HCT116 (cell line): Measurements from ENCODE around the gene BRD4. TPM values are rescaled to one million over a fixed set of nuclear protein-coding genes. Genes with fewer than 3 reads are reported as not detected.

Source experiments
- ATAC-seq: fragments of 200-7000 bp; cut with Tn5 transposase; 2 replicates; pipeline ENCODE4 v1.9.1; 2020; ENCODE audit warnings: mild to moderate bottlenecking, moderate library complexity
- BruUV-seq: library from RNA; stranded (reverse); fragments of 400-500 nt; replicated peaks from 2 replicates; lab custom pipeline; 2021; lab: Mats Ljungman, UMichigan
- CTCF ChIA-PET: fragments of 300-600 bp; sonication (Branson Sonifier 250); formaldehyde crosslinking; loops from one replicate; lab custom pipeline; 2021; ENCODE audit warnings: antibody characterized with exemption; lab: Charles Lee
- POLR2A ChIA-PET: fragments of 300-600, 350-600 bp; sonication (Branson Sonifier 250); formaldehyde crosslinking; loops from one replicate; lab custom pipeline; 2021; ENCODE audit warnings: antibody characterized with exemption; lab: Charles Lee
- RAD21 ChIA-PET, 2 experiments: fragments of 300-600 bp; sonication (Branson Sonifier 250); formaldehyde crosslinking; loops; one replicate each; lab custom pipeline; 2023; ENCODE audit warnings: low total read pairs in 2 of 2; ENCODE audit not compliant: uncharacterized antibody in 2 of 2, unreplicated experiment in 2 of 2, low non-redundant PET in 1 of 2; lab: Charles Lee
- DNase-seq: peaks from one replicate; pipeline ENCODE4 v3.0.0-alpha.2; 2010; ENCODE audit warnings: low read depth, low spot score
- H2AFZ ChIP-seq: fragments of 200-600 bp; shearing (Covaris generic), sonication (generic); 2 replicates; pipeline ENCODE4 v1.6.1; 2017; ENCODE audit warnings: low read depth, mixed run types, mixed read lengths, antibody characterized with exemption, low read length; ENCODE audit not compliant: poor library complexity, severe bottlenecking
- H3K27ac ChIP-seq: 2 replicates; pipeline ENCODE4 v1.5.1; 2012; ENCODE audit warnings: low read depth, low read length
- H3K27me3 ChIP-seq: fragments of 200-600 bp; sonication (generic); 2 replicates; pipeline ENCODE4 v1.6.1; 2016; ENCODE audit warnings: mixed run types, low read length, mixed read lengths; ENCODE audit not compliant: insufficient read depth
- H3K36me3 ChIP-seq, 2 experiments: fragments of 200-500 bp in 1 of 2; fragments of 200-600 bp in 1 of 2; sonication (Bioruptor generic) in 1 of 2; sonication (generic) in 1 of 2; 2 replicates each; pipeline versions ENCODE4 v1.5.1 to v1.6.1; 2014 to 2016; ENCODE audit warnings: low read length in 2 of 2, inconsistent platforms in 1 of 2, mixed read lengths in 1 of 2, mixed run types in 1 of 2; ENCODE audit not compliant: insufficient read depth in 2 of 2, control insufficient read depth in 1 of 2
- H3K4me1 ChIP-seq, 2 experiments: fragments of 200-600 bp in 1 of 2; sonication (generic) in 1 of 2; 2 replicates each; pipeline versions ENCODE4 v1.5.1 to v1.6.1; 2012 to 2017; ENCODE audit warnings: low read length in 2 of 2, inconsistent platforms in 1 of 2, mild to moderate bottlenecking in 1 of 2, mixed read lengths in 1 of 2, mixed run types in 1 of 2, moderate library complexity in 1 of 2; ENCODE audit not compliant: insufficient read depth in 2 of 2, control insufficient read depth in 1 of 2
- H3K4me2 ChIP-seq: fragments of 200-600 bp; sonication (generic); 2 replicates; pipeline ENCODE4 v1.6.1; 2017; ENCODE audit warnings: mixed run types, low read length, mixed read lengths
- H3K4me3 ChIP-seq, 2 experiments: fragments of 200-600 bp in 1 of 2; sonication (generic) in 1 of 2; replicated peaks in 1 of 2; 2 replicates each; pipeline ENCODE4 v1.5.1; 2011 to 2016; ENCODE audit warnings: low read length in 2 of 2, control low read depth in 1 of 2, low read depth in 1 of 2, mild to moderate bottlenecking in 1 of 2, mixed read lengths in 1 of 2, mixed run types in 1 of 2
- H3K79me2 ChIP-seq: fragments of 200-600 bp; sonication (generic); 2 replicates; pipeline ENCODE4 v1.6.1; 2017; ENCODE audit warnings: mild to moderate bottlenecking, mixed run types, low read length, moderate library complexity, mixed read lengths; ENCODE audit not compliant: insufficient read depth
- H3K9ac ChIP-seq: fragments of 200-600 bp; sonication (generic); 2 replicates; pipeline ENCODE4 v1.6.1; 2016; ENCODE audit warnings: low read length, mixed read lengths
- H3K9me2 ChIP-seq: fragments of 200-600 bp; sonication (generic), shearing (Covaris generic); 2 replicates; pipeline ENCODE4 v1.6.1; 2017; ENCODE audit warnings: mixed run types, mild to moderate bottlenecking, moderate library complexity; ENCODE audit not compliant: insufficient read depth
- H3K9me3 ChIP-seq, 2 experiments: fragments of 200-500 bp in 1 of 2; fragments of 200-600 bp in 1 of 2; sonication (Bioruptor generic) in 1 of 2; sonication (generic) in 1 of 2; 2 replicates each; pipeline ENCODE4 v1.6.1; 2014 to 2017; ENCODE audit warnings: low read length in 2 of 2, mixed read lengths in 2 of 2, inconsistent platforms in 1 of 2, low read depth in 1 of 2, mild to moderate bottlenecking in 1 of 2, mixed run types in 1 of 2, moderate library complexity in 1 of 2; ENCODE audit not compliant: control insufficient read depth in 1 of 2, insufficient read depth in 1 of 2
- H4K20me1 ChIP-seq: fragments of 200-600 bp; sonication (generic), shearing (Covaris generic); 2 replicates; pipeline ENCODE4 v1.6.1; 2017; ENCODE audit warnings: mixed run types, mild to moderate bottlenecking, moderate library complexity; ENCODE audit not compliant: insufficient read depth
- CEBPB ChIP-seq: IDR thresholded peaks from 2 replicates; pipeline ENCODE4 v1.6.1; 2012; ENCODE audit warnings: low read depth
- ELF1 ChIP-seq: IDR thresholded peaks from 2 replicates; pipeline ENCODE4 v1.6.1; 2012; ENCODE audit warnings: low read depth, borderline replicate concordance
- EZH2 ChIP-seq: fragments of 200-600 bp; sonication (generic); IDR thresholded peaks from 2 replicates; pipeline ENCODE4 v1.6.1; 2017; ENCODE audit warnings: antibody characterized with exemption, mixed run types
- EZH2phosphoT487 ChIP-seq: fragments of 200-600 bp; IDR thresholded peaks from 2 replicates; pipeline ENCODE4 v1.6.1; 2018; ENCODE audit warnings: antibody characterized with exemption, borderline replicate concordance
- POLR2AphosphoS5 ChIP-seq: IDR thresholded peaks from 2 replicates; pipeline ENCODE4 v1.6.1; 2011; ENCODE audit warnings: mild to moderate bottlenecking, low read depth, low read length, moderate library complexity
- RAD21 ChIP-seq: IDR thresholded peaks from 2 replicates; pipeline ENCODE4 v1.6.1; 2012; ENCODE audit warnings: low read depth, mild to moderate bottlenecking
- SP1 ChIP-seq: IDR thresholded peaks from 2 replicates; pipeline ENCODE4 v1.6.1; 2012; ENCODE audit warnings: low read depth
- TCF7L2 ChIP-seq: IDR thresholded peaks from 2 replicates; pipeline ENCODE4 v1.7.0; 2011; ENCODE audit warnings: borderline replicate concordance, inconsistent platforms; ENCODE audit not compliant: insufficient read depth, insufficient read length; ENCODE audit errors: extremely low read depth
- YY1 ChIP-seq: IDR thresholded peaks from 2 replicates; pipeline ENCODE4 v1.6.1; 2011; ENCODE audit warnings: low read length, low read depth, moderate library complexity, mild to moderate bottlenecking; ENCODE audit not compliant: insufficient replicate concordance; ENCODE audit errors: extremely low read depth
- ZFX ChIP-seq: fragments of 450-650 bp; IDR thresholded peaks from 2 replicates; pipeline ENCODE4 v1.6.1; 2017
- ZNF274 ChIP-seq: fragments of 200-500 bp; sonication (Bioruptor generic); IDR thresholded peaks from 2 replicates; pipeline ENCODE4 v1.6.1; 2014; ENCODE audit warnings: mild to moderate bottlenecking, low read depth, low read length, inconsistent platforms
- intact Hi-C: fragments of 100-400 bp; cut with micrococcal nuclease; formaldehyde crosslinking; loops from 2 replicates; pipeline ENCODE4 v1.10.0; 2022
- total RNA-seq: library from RNA; stranded (reverse); gene quantifications from one replicate; pipeline ENCODE4 v1.2.1, GENCODE V29; 2021; ENCODE audit not compliant: unreplicated experiment
- TF ChIP-seq, protein P1 (sequence below), 3 experiments: fragments of 200-600 bp in 1 of 3; sonication (generic) in 1 of 3; IDR thresholded peaks in 2 of 3; conservative IDR thresholded peaks in 1 of 3; 2 replicates each; pipeline ENCODE4 v1.5.1; 2012 to 2017; ENCODE audit warnings: low read depth in 2 of 3, low read length in 2 of 3, antibody characterized with exemption in 1 of 3, borderline replicate concordance in 1 of 3, control low read depth in 1 of 3, mild to moderate bottlenecking in 1 of 3, mixed read lengths in 1 of 3, mixed run types in 1 of 3, moderate library complexity in 1 of 3; ENCODE audit not compliant: insufficient read depth in 1 of 3
- TF ChIP-seq, protein P2 (sequence below): IDR thresholded peaks from 2 replicates; pipeline ENCODE4 v1.6.1; 2012; ENCODE audit warnings: low read depth
- TF ChIP-seq, protein P3 (sequence below): IDR thresholded peaks from 2 replicates; pipeline ENCODE4 v1.6.1; 2012

The BRD4 gene
- total RNA-seq, 1 experiment from 2014 or later = 52.9 TPM

DNA sequence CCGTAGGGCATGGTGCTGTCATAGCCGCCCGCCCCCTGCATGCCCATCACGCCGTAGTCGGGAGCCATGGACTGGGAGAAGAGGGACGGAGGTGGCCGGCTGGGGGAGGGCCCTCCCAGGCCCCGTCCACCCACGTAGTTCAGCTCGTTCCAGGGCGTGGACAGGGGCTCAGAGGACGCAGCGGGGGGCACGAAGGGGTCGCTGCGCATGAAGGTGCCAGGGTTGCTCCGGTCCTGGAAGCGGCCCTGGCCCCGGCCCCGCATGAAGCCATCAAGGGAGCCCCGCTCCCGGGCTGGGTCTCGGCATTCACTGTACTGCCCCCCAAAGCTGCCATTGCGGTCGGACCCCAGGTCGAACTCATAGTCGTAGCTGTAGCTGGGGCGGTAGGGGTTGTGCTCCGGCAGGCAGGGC lies 40.6 kb upstream of the BRD4 start:
- intact Hi-C loops = loop anchor here (10.0 kb wide), 1 partner anchor 108 kb away; no protein-coding TSS in a partner anchor
- peaks cover 64% of the 10 kb centered on the region for H3K79me2 ChIP-seq

More for the DNA sequence above, 40.6 kb upstream of the BRD4 start:
- ChIA-PET POLR2A (no interaction called here), CTCF (no interaction called here)
- Histone ChIP-seq H3K9ac (no peak overlapping the region), H4K20me1 (peaks cover 4% of the 10 kb centered on the region; the same call in 1 of the 2 replicates), H3K36me3 (peaks cover 26 to 50% of the 10 kb centered on the region in 2 experiments), H3K27ac (no peak overlapping the region), H3K4me1 (peaks cover 10 to 17% of the 10 kb centered on the region in 2 experiments), H3K9me2 (no peaks in the 10 kb centered on the region), H3K27me3 (no peaks in the 10 kb centered on the region), H2AFZ (no peak overlapping the region)
- BruUV-seq = no TSS peak
- DNase-seq (no peak), ATAC-seq (no peak)
- TF ChIP-seq, protein P1, sequence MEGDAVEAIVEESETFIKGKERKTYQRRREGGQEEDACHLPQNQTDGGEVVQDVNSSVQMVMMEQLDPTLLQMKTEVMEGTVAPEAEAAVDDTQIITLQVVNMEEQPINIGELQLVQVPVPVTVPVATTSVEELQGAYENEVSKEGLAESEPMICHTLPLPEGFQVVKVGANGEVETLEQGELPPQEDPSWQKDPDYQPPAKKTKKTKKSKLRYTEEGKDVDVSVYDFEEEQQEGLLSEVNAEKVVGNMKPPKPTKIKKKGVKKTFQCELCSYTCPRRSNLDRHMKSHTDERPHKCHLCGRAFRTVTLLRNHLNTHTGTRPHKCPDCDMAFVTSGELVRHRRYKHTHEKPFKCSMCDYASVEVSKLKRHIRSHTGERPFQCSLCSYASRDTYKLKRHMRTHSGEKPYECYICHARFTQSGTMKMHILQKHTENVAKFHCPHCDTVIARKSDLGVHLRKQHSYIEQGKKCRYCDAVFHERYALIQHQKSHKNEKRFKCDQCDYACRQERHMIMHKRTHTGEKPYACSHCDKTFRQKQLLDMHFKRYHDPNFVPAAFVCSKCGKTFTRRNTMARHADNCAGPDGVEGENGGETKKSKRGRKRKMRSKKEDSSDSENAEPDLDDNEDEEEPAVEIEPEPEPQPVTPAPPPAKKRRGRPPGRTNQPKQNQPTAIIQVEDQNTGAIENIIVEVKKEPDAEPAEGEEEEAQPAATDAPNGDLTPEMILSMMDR (IDR thresholded peaks at IDR 0.05 in 2 of 3, conservative IDR thresholded peaks at IDR 0.05 in 1 of 3; ENCODE audit: borderline replicate concordance in 1 of 3, insufficient read depth in 1 of 3, low read depth in 2 of 3, low read length in 2 of 3) = no peak
- TF ChIP-seq CEBPB (no peak), ELF1 (no peak), RAD21 (no peak), EZH2 (no peak), SP1 (no peak), ZFX (no peak), YY1 (no peak), TCF7L2 (no peak), ZNF274 (no peak), EZH2phosphoT487 (no peak), POLR2AphosphoS5 (no peak)
- TF ChIP-seq, protein P2, sequence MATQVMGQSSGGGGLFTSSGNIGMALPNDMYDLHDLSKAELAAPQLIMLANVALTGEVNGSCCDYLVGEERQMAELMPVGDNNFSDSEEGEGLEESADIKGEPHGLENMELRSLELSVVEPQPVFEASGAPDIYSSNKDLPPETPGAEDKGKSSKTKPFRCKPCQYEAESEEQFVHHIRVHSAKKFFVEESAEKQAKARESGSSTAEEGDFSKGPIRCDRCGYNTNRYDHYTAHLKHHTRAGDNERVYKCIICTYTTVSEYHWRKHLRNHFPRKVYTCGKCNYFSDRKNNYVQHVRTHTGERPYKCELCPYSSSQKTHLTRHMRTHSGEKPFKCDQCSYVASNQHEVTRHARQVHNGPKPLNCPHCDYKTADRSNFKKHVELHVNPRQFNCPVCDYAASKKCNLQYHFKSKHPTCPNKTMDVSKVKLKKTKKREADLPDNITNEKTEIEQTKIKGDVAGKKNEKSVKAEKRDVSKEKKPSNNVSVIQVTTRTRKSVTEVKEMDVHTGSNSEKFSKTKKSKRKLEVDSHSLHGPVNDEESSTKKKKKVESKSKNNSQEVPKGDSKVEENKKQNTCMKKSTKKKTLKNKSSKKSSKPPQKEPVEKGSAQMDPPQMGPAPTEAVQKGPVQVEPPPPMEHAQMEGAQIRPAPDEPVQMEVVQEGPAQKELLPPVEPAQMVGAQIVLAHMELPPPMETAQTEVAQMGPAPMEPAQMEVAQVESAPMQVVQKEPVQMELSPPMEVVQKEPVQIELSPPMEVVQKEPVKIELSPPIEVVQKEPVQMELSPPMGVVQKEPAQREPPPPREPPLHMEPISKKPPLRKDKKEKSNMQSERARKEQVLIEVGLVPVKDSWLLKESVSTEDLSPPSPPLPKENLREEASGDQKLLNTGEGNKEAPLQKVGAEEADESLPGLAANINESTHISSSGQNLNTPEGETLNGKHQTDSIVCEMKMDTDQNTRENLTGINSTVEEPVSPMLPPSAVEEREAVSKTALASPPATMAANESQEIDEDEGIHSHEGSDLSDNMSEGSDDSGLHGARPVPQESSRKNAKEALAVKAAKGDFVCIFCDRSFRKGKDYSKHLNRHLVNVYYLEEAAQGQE = no peak
- TF ChIP-seq, protein P3, sequence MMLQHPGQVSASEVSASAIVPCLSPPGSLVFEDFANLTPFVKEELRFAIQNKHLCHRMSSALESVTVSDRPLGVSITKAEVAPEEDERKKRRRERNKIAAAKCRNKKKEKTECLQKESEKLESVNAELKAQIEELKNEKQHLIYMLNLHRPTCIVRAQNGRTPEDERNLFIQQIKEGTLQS = no peak
- TF ChIP-seq, all 23 proteins: peak for 0
- RAD21 ChIA-PET = no interaction called here
- Histone ChIP-seq H3K9me3 (no peaks in the 10 kb centered on the region), H3K4me2 (no peak overlapping the region), H3K4me3 (no peak overlapping the region)
